Lung microvascular endothelial cell (primary cell): ENCODE measurements around the gene DGAT2L6. TPM values are rescaled to one million over a fixed set of nuclear protein-coding genes. Genes with fewer than 3 reads are reported as not detected.

Source experiments
- DNase-seq, 2 donors: peaks; one replicate each; pipeline versions ENCODE4 v3.0.0 to v3.0.0-alpha.2; 2010; ENCODE audit warnings: low read depth in 2 of 2
- total RNA-seq: library from RNA; depleted of rRNA; stranded (reverse); fragments of >200 nt; gene quantifications from 2 replicates; pipeline ENCODE4 v1.2.1, GENCODE V29; 2014

Gene DGAT2L6, protein sequence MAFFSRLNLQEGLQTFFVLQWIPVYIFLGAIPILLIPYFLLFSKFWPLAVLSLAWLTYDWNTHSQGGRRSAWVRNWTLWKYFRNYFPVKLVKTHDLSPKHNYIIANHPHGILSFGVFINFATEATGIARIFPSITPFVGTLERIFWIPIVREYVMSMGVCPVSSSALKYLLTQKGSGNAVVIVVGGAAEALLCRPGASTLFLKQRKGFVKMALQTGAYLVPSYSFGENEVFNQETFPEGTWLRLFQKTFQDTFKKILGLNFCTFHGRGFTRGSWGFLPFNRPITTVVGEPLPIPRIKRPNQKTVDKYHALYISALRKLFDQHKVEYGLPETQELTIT
- total RNA-seq: not detected in 2 replicates

DNA sequence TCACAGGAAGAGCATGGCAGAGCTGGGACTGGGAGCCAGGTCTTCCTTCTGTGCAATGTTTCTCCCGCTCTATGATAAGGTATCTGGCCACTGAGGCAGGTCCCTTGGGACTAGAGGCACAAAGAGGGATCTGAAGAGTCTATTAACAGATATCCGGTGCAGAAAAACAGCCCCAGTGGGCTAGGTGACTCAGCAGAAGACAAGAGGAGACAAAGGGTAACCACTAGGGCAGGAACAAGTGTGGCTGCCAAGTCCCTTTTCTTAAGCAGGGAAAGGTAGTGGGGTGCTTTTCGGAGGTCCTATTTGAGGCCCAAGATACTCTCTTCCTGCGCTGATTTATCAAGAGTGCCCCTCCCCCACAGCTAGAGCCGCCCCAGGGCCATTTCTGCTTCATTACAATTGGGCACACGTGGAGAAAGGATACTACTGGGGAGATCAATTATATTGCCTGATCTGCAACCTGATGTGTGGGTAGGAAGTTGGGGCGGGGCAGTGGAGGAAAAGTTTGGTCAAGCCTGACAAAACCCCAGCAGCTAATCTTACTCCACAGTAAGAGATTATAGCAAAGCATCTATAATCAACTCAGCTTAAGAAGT lies at the start of gene DGAT2L6:
Gene DGAT2L6, plus strand, starts transcription at position 546 of the 596 bp plus-strand sequence. CDS start 100 bp downstream, outside the sequence.
- DNase-seq: no peak

- no peak for DNase-seq
Measured at GRCh38 chrX:70128071-70128470, 49.2 kb upstream of the DGAT2L6 start.

DNA sequence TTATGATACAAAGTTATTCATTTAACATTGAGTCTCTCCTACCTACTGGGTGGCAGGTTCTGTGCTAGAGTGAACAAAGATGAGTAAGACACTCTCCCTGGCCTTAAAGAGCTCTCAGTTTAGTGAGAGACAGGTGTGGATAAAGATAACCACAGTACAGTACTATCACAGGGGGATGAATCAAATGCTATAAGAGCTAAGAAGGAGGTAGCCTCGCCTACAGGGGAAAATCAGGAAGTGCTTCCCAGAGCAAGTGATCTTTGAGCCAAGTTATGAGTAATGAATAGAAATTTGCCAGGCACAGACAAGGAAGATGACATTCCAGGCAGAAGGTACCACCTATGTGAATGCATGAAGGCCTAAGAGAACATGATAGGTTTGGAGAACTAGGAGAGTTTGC lies 47.5 kb upstream of the DGAT2L6 start:
- DNase-seq: peak in 1 of 2 donors; percentile 5

- no peak for DNase-seq
Measured at GRCh38 chrX:70132224-70132623, 45.1 kb upstream of the DGAT2L6 start.

- peak; percentile 30 to 41 for DNase-seq
Measured at GRCh38 chrX:70132877-70133302, 44.4 kb upstream of the DGAT2L6 start.

- DNase-seq: peak; percentile 85 to 87
Measured at GRCh38 chrX:70133303-70134115, 43.8 kb upstream of the DGAT2L6 start, which contains the start of gene IGBP1. IGBP1 (plus strand) TSS chrX:70133447; CDS start chrX:70133948, 501 bp downstream.

DNA sequence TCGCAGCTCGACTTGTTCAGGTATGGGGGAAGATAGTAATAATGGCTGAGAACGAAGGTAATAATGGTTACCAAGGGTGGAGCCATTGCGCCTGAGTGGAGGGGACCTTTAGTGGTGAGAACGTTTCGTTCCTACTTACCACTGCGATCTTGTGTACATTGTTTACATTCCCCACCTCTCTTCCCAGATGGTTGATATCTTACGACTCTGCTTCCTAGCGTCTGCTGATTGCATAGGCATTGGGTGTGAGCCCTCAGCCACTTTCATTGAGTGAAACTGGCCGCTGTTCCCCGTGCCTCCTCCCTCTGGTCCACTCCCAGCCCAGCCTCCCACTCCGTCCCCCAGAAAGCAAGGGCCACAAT lies 43.2 kb upstream of the DGAT2L6 start:
- peak in 1 of 2 donors; percentile 13 for DNase-seq

- DNase-seq: no peak
Measured at GRCh38 chrX:70138622-70139021, 38.7 kb upstream of the DGAT2L6 start.

DNA sequence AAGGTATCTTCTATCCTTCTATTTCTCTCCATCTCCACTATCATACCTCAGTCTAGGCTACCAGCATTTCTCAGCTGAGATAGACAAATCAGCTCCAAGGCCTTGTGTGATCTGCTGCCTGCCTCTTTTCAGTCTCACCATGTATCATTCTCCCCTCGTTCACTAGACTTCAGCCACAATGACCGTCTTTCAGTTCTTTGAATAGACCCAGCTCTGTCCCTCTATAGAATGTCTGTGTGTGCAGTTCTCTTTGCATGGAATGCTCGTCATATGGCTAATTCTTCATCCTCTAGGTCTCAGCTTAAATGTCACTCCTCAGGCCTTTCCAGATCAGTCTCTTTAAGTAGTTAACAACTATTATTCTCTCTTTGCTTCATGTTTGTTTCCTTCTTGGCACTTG lies 37.5 kb upstream of the DGAT2L6 start:
- no peak for DNase-seq

DNA sequence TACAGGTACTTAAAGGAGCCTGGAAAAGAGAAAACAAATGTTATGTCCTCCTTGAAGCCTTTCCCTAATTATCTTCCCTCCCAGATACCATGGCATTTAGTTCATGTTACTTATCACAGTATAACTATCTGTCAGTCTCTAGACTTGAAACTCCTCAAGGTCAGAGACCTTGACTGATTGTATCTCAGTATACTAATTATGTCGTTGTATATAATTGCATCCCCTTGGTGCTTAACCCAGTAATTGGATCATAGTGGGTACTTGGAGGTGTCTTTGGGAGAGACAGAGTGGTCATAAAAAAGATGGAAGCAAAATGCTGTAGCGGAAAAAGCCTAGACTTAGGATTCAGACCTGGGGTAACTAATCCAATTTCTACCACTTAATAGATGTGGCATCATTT lies 35.9 kb upstream of the DGAT2L6 start:
- no peak for DNase-seq

DNA sequence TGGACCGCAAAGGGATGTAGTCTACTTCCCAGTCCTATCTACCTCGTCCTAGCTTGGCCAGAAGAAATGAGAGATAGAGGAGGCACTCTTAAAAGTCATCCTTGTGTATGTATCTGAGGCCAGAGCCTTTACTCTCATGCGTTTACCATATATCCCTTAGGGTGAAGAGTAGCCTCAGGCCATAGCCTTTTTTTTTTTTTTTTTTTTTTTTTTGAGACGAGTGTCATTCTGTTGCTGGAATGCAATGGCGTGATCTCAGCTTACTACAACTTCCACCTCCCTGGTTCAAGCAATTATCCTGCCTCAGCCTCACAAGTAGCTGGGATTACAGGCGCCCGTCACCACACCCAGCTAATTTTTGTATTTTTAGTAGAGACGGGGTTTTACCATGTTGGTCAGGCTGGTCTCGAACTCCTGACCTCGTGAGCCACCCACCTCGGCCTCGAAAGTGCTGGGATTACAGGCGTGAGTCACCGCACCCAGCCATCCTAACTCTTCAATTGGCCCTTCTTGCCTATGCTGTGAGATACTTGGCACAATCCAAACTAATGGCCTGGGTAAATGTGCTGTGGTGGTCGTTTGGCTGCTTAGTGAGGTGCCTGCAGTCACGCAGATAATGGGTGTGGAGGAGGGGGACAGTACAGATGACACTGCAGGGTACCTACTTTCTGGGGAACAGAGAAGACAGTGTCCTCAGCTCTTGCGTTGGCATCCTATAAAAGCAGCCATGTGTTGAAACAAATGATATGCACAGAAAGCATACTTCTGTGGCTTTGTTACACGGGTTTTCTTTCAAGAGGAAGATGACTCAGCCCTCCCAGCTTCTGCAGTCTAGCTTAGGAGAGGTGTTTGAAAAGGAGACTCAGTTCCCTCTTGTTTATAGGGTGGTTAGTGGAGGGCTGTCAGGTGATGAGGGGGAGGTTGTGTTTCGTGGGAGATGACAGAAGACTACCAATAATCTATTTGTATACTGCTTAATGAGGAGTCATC lies 10.4 kb upstream of the DGAT2L6 start:
- DNase-seq: peak; percentile 9 to 68

DNA sequence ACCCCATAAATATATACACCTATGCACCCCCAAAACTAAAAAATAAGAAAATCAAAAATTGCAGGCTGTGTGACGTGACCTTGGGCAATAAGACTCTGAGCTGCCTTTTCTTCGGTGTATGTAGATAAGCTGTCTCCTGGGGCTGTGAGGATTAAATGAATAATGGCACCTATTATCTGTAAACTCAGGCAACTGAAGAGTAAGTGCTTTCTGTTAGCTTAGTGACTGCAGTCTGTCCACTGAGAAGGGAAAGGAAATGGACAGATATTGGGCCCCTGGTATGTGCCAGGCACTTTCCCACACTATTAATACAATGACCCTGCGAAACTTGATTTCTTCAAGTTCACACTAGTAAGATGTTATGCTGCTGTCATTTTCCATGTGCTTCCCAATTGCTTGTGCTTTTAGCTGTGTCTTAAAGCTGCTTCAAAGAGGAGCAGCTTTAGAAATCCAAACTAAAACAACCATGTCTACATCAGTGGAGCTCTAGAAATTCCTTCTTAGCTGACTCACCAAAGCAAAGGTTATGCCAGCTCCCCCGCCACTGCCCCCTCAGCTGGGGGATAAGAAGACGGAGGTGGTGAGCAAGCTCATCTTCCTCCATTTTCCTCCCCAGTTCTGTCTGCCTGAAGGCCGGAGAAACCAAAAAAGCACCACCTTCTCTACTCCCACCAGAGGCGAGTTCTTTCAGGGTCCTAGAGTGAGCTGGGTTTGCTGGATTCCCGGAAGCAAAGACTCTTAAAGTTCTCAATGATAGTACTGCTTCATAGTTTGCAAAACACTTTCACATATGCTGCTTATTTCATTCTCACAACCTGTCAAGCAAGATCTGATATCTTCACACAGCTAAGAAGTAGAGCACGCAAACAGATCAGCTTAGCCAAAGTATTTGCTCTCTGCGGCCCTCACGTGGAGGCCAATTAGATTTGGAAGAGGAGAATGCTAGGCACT lies 8.8 kb upstream of the DGAT2L6 start:
- DNase-seq: peak in 1 of 2 donors; percentile 43

DNA sequence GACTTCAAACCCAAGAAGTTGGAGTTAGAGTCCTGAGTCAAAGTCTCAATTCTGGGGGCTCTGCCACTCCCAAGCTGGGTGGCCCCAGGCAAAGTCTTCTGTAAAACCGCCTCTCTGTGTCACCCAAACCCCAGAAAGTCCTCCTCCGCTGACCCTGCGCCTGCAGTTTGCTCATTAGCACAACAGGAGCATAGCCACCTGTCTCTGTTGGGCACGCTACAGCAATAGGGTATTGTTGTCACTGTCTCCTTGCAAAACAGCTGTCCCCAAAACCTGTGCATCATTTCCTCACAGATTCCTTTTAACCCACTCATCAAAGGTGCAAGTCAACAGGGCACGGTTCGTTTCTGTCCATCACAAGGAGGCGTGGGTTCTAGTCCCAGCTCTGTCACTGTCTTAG lies 8.0 kb upstream of the DGAT2L6 start:
- DNase-seq: no peak

DNA sequence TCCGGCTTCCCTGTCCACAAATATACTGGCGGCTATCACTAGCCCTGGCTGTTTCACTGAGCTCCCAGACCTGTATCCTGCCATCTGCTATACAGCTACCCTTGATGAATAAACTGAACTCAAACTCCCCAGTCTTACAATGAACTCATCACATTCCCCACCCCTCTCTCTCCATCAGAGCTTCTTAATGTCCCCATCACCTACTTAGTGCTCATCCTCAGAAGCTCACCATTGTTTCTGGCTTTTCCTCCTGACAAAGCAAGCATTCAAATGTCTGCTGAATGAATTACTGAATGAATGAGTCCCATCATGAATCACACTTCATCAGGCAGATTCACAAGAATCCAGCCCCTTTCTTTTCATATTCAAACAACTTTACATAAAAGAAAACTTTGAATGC lies 5.7 kb upstream of the DGAT2L6 start:
- peak in 1 of 2 donors; percentile 17 for DNase-seq

- no peak for DNase-seq
Measured at GRCh38 chrX:70172221-70172620, 5.1 kb upstream of the DGAT2L6 start.

DNA sequence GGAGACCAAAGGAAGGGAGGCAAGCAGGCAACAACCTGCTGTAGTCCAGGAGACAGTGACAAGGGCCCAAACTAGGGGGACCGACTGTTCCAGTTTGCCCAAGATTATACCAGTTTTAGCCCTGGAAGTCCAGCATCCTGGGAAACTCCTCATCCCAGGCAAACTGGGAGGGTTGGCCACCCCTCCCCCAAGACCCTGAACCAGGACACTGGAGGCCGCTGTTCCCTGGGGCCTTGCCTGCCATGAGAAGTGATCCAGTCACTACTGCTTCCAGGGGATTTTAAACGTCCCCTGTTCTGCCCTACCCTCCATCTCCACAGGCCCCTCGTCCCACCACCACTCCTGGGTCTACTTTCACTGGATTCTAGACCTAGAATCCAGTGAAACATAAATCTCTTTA lies 4.3 kb upstream of the DGAT2L6 start:
- DNase-seq: no peak

DNA sequence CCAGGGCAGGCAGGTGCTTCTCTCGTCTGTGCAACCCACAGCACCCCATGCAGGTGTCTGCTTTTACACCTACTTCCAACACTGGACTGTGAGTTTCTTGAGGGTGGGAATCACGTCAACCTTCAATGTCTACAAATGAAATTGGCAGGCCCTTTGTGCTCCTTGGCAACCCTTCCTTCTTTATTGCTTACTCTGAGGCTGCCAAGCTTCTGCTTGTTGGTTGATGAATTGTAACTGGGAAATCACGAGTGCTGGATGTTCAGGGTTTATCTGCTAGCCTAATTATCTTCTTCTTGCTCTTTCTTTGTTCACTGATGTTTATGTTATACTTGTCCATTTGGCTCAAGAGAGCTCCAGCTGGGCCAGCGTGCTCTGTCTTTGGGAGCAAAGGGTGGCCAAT lies 2.5 kb upstream of the DGAT2L6 start:
- DNase-seq: peak in 1 of 2 donors; percentile 74

- no peak for DNase-seq
Measured at GRCh38 chrX:70175338-70175737, 1.9 kb upstream of the DGAT2L6 start.

DNA sequence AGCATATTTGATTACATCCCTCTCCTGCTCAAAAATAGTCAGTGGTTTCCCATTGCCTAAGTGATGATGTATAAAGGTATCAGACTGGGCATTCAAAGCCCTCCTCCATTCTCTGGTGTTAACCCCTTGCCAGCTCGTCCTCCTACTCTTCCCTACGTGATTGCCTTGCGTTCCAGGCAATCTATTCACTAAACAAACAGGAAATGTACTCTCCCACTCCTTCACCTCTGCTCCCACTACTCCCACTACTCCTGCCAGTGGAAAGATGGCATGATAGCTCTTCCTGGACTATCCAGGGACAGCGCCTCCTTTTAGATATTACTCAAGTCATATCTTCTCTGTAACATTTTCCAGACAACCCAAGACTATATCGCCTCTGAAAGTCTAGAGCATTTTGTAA lies 5.8 kb downstream of the DGAT2L6 start:
- no peak for DNase-seq

DNA sequence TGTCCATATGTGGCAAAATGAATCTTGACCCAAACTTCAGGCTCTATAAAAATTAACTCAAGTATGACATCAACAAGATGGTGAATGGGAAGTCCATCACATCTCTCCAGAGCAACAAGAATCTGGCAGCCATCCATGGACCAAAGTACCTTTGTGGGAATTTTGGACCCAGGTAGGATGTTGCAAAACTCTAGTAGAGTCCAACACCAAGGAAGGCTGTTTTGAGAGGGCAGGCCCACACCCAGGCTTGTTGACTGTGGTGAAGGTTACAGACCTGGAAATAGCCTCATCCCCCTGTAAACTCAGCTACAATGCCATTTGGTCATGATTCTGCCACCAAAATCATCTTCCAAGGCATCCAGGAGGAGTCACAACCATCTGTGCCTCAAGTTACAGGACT lies 12.9 kb downstream of the DGAT2L6 start:
- no peak for DNase-seq
